ENCODE results near the gene HSPA1L.
"Not testable (repeated sequence)": the region's sequence is repeated elsewhere in the genome, so short reads cannot be mapped to it uniquely, and the experiment has no call there.

The HSPA1L gene
- total RNA-seq = 3.3 to 21.7 (median 14.3) reads per million in 3 experiments

DNA sequence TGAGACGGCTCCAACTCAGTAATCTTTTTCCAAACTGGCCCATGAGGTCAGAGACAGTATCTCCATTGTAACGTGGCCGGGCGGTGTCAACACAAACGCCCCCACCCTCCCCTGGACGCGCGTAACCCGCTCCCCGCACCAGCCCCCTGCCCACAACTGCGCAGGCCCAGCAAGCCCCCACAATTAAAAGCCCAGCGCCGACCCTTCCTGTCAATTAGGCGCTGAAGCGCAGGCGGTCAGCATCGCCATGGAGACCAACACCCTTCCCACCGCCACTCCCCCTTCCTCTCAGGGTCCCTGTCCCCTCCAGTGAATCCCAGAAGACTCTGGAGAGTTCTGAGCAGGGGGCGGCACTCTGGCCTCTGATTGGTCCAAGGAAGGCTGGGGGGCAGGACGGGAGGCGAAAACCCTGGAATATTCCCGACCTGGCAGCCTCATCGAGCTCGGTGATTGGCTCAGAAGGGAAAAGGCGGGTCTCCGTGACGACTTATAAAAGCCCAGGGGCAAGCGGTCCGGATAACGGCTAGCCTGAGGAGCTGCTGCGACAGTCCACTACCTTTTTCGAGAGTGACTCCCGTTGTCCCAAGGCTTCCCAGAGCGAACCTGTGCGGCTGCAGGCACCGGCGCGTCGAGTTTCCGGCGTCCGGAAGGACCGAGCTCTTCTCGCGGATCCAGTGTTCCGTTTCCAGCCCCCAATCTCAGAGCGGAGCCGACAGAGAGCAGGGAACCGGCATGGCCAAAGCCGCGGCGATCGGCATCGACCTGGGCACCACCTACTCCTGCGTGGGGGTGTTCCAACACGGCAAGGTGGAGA lies at the start of gene HSPA1L, which contains the start of gene HSPA1A:
HSPA1L (minus strand) TSS at position 259 of the 814 bp plus-strand sequence. CDS start 3,311 bp downstream, outside the sequence.
HSPA1A (plus strand) TSS at position 519 of the 814 bp plus-strand sequence; CDS start at position 733, 214 bp downstream.
- peak; percentile 40 for DNase-seq

DNA sequence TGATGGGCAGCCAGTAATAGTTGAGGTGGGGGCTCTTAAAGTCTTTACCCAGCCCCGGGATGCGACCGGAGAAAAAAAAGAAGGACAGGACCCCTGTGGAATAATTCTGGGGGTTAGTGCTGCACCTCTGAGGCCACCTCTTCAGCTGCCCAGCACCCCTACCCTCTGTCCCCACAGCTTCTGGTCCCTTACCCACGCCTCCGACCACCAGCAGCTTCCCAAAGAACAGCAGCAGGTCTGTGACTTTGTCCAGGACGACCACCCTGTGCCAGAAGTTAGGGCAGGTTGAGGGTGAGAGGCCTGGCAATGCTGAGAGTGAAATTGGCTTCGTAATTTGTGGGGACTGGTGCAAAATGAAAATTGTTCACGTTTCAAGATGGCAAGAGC lies 49.7 kb upstream of the HSPA1L start:
- no peak for DNase-seq

DNA sequence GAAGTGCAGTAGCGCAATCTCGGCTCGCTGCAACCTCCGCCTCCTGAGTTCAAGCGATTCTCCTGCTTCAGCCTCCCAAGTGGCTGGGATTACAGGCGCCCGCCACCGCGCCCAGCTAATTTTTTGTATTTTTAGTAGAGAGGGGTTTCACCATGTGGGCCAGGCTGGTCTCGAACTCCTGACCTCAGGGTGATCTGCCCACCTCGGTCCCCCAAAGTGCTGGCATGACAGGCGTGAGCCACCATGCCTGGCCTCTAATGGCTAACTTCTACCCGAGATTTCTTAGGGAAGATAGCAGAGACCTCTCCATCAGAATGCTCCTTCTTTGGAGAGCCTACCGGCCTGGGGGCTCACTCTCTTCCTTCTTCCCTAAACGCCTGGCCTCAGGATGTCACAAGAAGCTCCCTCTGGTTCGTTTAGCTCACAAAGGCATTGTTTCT lies 49.1 kb upstream of the HSPA1L start:
- DNase-seq = not testable (repeated sequence)

DNA sequence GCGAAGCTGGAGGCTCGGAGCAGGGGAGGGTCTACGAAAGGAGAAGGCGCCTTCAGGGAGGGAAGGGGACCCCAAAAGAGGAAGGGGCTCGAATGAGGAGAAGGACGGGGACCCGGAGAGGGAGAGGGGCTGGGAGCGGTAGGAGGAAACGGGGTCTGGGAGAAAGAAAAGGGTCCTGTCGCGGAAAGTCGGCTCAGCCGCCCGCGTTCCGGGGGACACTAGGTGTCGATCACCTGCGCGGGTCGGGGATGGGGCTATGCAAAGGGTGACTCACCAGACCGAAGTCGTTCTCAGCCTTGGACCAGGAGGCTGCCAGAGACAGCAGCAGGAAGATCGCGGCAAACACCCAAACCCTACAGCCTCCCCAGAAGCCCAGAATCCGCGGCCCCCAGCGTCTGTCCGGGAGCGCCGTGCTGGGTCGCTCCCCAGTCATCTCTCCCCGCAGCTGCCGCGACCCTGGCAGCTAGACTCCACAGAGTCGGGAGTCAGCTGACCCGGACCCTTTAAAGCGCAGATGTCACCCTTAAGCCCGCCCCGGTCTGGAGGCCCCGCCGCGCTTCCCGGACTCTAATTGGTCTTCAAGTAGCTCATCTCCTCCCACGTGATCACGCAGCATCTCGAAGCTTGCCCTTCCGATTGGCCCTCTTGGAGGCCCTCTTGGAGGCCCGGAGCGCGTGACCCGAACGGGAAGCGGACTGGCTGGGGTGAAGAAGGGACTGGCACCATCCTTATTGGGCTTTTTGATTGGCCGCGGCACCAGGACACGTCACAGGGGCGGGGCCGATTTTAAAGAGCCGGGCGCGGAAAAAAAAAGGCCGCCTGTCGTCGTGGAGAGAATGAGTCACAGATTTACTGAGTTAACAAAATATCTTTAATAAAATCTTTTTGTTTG lies 47.5 kb upstream of the HSPA1L start, which contains the start of gene NEU1:
NEU1 (minus strand) TSS at position 478 of the 892 bp plus-strand sequence; CDS start at position 433, 45 bp downstream.
- peak; percentile 100 for DNase-seq

DNA sequence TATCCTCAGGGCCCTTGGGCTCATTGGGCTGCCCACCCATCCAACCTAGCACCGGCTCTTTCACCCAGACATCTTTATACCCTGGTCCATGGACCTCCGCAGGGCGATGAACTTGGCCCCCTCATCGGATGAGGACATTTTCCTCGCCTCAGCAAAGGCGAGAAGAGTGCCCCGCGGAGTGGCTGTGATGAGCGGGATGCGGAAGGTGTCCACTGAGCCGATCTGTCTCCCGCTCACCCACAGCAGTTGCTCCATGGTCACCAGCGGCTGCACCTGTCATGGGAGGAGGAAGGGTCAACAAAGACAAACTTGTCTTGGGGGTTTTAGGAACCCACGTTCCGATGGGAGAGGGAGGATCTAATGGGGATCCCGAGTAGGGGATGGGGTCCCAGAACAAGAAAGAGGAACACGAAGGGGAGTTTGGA lies 46.8 kb upstream of the HSPA1L start:
- no peak for DNase-seq

DNA sequence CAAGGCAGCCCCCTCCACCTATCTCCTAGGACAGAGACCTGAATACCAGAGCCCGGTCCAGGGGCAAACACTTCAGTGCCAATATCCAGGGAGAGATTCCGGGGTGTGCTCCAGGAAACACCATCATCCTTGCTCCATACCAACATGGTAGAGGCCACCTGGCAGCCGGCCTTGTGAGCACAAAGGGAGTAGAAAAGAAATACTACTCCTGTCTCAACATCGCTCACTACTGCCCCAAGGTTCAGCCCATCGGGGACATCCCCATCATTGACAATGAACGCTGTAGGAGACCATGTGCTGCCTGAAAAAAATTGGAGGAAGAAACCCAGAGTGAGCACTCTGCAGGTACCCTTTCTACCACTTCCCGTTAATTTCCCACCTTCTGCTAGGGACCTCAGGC lies 46.1 kb upstream of the HSPA1L start:
- DNase-seq = no peak

DNA sequence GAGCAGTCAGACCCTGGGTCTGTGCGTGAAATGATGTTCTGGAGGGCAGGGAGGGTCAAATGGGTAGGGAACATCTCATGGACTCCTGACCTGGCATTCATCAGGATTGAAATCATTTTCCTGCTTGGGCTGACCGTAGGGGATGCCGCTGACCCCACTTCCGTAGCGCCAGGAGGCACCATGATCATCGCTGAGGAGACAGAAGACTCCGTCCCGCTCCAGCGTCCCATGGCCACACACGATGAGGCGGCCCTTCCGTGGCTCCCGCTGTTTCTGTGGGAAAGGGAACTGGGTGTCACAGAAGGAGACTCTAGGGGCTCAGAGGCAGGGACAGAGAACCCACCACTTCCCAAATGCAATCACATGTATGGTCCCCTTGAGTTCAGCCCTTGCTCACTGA lies 45.3 kb upstream of the HSPA1L start:
- DNase-seq = no peak

DNA sequence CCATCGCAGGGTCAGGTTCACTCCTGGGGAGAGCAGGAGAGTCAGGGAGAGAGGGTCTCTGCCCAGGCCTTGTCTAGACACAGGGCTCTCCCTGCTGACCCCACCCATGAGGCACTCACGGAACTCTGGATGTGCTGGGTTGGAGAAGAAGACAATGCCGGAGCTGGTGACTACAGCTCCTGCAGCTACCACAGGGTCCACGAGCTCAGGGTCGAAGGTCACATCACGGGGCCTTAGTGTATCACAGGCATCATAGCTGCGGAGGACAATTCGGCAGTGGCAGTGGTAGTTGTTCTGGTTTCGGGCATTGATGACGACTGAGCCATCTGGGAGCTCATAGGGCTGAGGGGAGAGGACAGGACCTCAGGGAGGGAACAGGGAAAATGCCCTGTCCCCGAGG lies 44.8 kb upstream of the HSPA1L start:
- no peak for DNase-seq

DNA sequence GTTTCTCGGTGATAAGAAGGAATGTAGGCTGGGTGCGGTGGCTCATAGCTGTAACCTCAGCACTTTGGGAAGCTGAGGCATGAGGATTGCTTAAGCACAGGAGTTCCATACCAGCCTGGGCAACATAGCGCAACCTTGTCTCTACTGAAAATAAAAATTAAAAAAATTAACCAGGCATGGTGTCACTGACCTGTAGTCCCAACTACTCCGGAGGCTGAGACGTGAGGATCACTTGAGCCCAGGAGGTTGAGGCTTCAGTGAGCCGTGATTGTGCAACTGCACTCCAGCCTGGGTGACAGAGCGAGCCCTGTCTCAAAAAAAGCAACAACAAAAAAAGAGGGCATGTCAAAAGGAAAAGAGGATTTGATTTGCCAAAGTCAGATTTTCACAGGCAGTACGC lies 43.6 kb upstream of the HSPA1L start:
- no peak for DNase-seq

DNA sequence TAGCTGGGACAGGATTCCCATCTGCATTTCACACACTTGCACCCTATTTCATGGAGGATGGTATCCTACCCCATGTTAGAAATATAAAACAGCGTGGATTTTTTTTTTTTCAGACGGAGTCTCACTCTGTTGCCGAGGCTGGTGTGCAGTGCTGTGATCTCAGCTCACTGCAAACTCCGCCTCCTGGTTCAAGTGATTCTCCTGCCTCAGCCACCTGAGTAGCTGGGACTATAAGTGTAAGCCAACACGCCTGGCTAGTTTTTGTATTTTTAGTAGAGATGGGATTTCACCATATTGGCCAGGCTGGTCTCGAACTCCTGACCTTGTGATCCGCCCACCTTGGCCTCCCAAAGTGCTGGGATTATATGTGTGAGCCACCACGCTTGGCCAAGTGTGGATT lies 42.7 kb upstream of the HSPA1L start:
- DNase-seq = not testable (repeated sequence)

DNA sequence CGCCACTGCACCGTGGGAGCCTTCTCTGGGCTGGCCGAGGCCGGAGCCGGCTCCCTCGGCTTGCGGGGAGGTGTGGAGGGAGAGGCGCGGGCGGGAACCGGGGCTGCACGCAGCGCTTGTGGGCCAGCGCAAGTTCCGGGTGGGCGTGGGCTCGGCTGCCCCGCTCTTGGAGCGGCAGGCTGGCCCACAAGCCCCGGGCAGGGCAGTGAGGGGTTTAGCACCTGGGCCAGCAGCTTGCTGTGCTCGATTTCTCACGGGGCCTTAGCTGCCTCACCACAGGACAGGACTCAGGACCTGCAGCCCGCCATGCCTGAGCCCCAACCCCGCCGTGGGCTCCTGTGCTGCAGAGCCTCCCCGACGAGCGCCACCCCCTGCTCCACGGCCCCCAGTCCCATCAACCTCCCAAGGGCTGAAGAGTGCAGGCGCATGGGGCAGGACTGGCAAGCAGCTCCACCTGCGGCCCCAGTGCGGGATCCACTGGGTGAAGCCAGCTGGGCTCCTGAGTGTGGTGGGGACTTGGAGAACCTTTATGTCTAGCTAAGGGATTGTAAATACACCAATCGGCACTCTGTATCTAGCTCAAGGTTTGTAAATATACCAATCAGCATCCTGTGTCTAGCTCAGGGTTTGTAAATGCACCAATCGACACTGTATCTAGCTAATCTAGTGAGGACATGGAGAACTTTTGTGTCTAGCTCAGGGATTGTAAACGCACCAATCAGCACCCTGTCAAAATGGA lies 37.1 kb upstream of the HSPA1L start:
- not testable (repeated sequence) for DNase-seq

DNA sequence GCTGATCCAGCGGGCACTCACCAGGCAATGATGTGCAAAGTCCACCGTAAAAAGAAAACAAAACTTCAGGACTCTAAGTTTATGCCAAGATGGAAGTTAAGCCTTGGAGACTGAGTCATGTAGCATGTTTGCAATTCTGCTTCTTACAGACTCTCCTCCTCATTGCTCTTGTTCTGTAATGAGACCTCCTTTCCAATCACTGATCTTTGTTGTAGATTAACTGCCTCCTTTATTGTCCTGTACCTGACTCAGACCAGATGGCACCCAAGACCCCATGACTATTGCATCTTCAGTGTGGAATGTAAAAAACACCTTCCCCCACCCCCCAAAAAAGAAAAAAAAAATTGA lies 36.4 kb upstream of the HSPA1L start:
- DNase-seq = no peak

DNA sequence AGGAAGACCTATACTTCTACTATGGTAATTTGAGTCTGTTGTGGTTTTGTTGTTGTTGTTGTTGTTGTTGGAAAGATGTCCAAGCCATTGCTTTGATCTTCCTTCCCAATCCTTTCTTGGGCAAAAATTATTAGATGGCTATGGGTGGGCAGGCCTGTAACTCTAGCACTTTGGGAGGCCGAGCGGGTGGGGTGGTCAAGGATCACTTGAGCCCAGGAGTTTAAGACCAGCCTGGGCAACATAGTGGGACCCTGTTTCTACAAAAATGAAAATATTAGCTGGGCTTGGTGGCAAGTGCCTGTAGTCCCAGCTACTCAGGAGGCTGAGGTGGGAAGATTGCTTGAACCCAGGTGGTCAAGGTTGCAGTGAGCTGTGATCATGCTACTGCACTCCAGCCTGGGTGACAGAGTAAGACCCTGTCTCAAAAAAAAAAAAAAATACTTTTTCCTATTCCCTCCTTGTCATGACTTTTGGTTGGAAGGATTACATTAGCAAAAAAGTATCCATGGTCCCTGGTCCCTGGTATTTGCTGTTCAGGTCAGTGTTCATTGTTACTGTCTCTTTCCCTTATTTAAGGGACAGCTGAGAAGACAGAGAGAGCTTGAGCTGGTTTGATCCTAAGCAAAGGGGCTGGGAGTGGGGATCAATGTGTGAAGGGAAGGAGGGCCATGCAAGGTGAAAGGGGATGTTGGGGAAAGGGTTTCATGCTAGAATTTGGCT lies 35.8 kb upstream of the HSPA1L start:
- no peak for DNase-seq

DNA sequence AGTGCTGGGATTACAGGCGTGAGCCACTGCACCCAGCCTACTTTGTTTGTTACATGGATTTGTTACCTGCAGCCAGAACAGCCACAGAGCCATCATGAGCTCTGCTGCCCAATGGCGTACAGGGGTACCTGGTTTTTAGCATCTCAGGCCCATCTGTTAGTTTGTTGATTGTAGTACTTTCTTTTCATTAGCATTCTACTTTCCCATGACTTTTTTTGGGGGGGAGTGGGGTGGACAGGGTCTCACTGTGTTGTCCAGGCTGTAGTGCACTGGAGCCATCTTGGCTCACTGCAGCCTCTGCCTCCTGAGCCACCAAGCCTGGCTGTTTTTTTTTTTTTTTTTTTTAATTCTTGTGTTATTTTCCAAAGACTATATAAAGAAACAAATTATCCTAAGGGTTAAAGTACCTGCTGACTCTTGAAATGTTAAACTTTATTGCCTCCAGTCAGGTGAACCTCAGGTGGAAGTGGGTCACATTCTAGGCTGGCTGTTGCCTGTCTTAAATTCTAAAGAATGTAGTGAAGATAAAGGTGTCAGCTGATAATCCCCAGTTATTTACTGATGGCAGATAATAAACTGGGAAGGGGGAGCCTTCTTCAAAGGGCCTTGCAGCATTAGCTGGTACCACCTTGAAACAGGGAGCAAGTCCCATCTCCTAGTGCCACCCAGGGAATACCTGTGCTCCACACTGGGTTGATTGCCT lies 32.3 kb upstream of the HSPA1L start:
- DNase-seq = no peak

DNA sequence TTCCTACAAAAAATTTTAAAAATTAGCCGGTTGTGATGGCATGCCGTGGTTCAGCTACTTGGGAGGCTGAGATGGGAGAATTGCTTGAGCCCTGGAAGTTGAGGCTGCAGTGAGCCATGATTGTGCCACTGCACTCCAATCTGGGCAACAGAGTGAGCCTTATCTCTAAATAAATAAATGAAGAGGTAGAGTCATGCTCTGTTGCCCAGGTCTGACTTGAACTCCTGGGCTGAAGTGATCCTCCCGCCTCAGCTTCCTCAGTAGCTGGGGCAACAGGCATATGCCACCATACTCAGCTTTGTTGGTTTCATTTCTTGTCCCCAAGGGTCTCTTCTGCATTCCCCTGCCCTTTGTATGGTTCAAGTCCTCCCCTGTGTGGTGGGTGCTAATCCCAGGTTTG lies 29.4 kb upstream of the HSPA1L start:
- no peak for DNase-seq

DNA sequence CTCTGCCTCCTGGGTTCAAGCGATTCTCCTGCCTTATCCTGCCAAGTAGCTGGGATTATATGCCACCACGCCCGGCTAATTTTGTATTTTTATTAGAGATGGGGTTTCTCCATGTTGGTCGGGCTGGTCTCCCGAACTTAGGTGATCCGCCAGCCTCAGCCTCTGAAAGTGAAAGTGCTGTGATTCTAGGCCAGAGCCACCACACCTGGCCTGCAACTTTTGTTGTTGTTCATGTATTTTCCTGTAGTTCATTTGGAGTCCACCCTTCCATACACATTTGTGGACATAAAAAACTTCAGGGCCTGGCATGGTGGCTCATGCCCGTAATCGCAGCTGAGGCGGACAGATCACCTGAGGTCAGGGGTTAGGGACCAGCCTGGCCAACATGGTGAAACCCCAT lies 27.0 kb upstream of the HSPA1L start:
- DNase-seq = no peak

DNA sequence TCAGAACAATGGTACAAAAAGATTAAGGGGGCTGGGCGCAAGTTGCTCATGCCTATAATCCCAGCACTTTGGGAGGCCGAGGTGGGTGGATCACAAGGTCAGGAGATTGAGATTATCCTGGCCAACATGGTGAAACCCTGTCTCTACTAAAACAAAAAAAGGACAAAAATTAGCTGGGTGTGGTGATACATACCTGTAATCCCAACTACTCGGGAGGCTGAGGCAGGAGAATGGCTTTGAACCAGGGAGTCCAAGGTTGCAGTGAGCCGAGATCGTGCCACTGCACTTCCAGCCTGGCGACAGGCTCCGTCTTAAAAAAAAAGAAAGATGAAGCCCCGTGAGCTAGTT lies 24.7 kb upstream of the HSPA1L start:
- not testable (repeated sequence) for DNase-seq

DNA sequence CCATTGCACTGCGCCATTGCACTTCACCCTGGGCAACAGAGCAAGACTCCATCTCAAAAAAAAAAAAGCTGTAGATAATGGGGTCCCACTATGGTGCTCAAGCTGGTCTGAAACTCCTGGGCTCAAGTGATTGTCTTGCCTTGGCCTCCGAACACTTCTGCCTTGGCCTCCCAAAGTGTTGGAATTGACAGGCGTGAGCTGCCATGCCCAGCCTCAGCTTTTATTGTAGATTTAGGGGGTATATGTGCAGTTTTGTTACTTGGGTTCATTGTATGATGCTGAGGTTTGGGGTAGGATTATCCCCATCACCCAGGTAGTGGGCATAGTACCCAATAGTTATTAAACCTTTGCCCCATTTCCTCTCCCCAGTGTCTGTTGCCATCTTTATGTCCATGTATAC lies 23.9 kb upstream of the HSPA1L start:
- no peak for DNase-seq

DNA sequence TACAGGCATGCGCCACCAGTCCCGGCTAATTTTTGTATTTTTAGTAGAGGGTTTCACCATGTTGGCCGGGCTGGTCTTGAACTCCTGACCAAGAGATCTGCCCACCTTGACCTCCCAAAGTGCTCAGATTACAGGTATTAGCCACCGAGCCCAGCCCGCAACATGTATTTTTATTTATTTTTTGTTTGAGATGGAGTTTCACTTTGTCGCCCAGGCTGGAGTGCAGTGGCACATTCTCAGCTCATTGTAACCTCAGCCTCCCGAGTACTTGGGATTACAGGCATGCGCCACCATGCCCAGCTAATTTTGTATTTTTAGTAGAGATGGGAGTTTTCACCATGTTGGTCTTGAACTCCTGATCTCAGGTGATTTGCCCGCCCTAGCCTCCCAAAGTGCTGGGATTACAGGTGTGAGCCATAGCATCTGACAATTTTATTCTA lies 23.1 kb upstream of the HSPA1L start:
- DNase-seq = not testable (repeated sequence)

DNA sequence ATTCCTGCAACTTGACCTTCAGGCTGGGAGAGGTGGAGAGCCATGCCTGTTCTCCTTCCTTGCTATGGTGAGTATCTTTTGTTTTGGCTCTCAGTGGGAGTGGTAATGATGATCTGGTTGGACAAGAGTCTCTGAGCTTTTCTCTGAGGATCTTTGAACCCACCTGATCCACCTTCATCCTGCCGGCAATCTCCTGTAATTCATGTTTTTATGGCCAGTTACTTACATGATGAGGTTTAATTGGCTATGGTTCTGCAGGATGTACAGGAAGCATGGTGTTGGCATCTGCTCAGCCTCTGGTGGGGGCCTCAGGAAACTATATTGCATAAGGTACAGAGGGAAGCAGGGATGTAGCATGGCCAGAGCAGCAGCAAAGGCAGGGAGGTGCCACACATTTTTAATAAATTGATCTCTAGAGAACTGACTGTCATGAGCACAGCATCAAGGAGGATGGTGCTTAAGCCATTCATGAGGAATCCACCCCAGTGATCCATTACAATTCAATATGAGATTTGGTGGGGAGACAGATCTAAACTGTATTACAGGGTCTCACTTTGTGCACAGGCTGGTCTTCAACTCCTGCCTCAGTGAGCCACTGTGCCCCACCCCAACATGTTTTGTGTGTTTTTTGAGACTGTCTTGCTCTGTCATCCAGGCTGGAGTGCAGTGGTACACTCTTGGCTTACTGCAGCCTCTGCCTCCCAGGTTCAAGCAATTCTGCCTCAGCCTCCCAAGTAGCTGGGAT lies 22.5 kb upstream of the HSPA1L start:
- DNase-seq = no peak
